Thoracic aorta (tissue), 2 donors: ENCODE results near the gene INTS11. TPM values are rescaled to one million over a fixed set of nuclear protein-coding genes. Genes with fewer than 3 reads are reported as not detected.
A peak's percentile ranks its signal among the peaks of the same experiment; 100 is the strongest.

ENCODE experiments used
- ATAC-seq: fragments of 150-250 bp; one replicate; pipeline ENCODE4 v1.8.0; 2017; ENCODE audit warnings: low read depth; ENCODE audit not compliant: insufficient number of reproducible peaks, low FRiP score
- DNase-seq: peaks from one replicate; pipeline ENCODE4 v3.0.0-alpha.2; 2020; ENCODE audit warnings: low spot score
- H3K27ac ChIP-seq, 2 donors: fragments of 200-600 bp; sonication (generic); 1 replicate in 1 of 2; 2 replicates in 1 of 2; pipeline ENCODE4 v1.5.1; 2016; ENCODE audit warnings: mild to moderate bottlenecking in 2 of 2, moderate library complexity in 2 of 2
- H3K27me3 ChIP-seq: fragments of 200-600 bp; sonication (generic); replicated peaks from 2 replicates; pipeline ENCODE4 v1.6.0; 2016; ENCODE audit warnings: mild to moderate bottlenecking; ENCODE audit not compliant: insufficient read depth
- H3K36me3 ChIP-seq: fragments of 200-600 bp; sonication (generic); one replicate; pipeline ENCODE4 v1.5.1; 2016
- H3K4me1 ChIP-seq, 2 donors: fragments of 200-600 bp; sonication (generic); 1 replicate in 1 of 2; 2 replicates in 1 of 2; pipeline versions ENCODE4 v1.5.1 to v1.6.0; 2016; ENCODE audit warnings: low read depth in 2 of 2, mild to moderate bottlenecking in 1 of 2; ENCODE audit not compliant: control insufficient read depth in 1 of 2
- H3K4me3 ChIP-seq: fragments of 200-600 bp; sonication (generic); 2 replicates; pipeline ENCODE4 v1.5.1; 2016; ENCODE audit warnings: mild to moderate bottlenecking
- H3K9me3 ChIP-seq: fragments of 200-600 bp; sonication (generic); 2 replicates; pipeline ENCODE4 v1.5.1; 2016
- total RNA-seq, 2 donors: library from RNA; depleted of rRNA; stranded (reverse); fragments of >200 nt; gene quantifications; one replicate each; pipeline versions ENCODE4 v1.1.0 to v1.2.3, GENCODE V29; 2016
- TF ChIP-seq, protein P1 (sequence below): fragments of 200-600 bp; sonication (generic); IDR thresholded peaks from one replicate; pipeline ENCODE4 v1.5.1; 2019; ENCODE audit warnings: antibody characterized with exemption

INTS11 gene
- 100 to 1,000 TPM; 192 to 195 TPM for total RNA-seq

DNA sequence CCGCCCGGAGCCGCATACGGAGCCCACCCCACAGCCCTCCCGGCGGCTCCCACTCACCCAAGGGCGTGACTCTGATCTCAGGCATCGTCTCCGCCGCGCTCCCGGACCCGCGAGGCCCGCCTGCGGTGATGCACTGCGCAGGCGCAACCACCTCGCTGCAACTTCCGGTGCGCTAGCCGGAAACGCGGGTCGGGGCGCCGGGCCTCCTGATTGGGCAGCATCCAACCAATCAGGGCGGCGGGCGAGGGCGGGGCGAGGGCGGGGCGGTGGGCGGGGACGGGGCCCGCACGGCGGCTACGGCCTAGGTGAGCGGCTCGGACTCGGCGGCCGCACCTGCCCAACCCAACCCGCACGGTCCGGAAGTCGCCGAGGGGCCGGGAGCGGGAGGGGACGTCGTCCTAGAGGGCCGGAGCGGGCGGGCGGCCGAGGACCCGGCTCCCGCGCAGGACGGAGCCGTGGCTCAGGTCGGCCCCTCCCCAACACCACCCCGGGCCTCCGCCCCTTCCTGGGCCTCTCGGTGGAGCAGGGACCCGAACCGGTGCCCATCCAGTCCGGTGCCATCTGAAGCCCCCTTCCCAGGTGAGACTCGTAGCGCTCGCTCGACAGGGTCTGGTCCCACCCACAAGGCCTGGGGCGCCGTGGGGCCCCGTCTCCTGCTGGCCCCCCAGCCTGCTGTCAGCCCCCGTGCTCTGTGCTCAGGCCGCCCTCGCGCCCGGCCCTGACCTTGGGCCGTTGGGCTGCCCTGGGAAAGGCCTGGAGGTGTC is at the start of gene INTS11, which contains the start of gene CPTP:
Gene INTS11, minus strand, starts transcription at position 137 of the 764 bp plus-strand sequence. Its CDS starts 52 bp downstream, at position 85.
Gene CPTP, plus strand, starts transcription at position 279 of the 764 bp plus-strand sequence. CDS start 2,109 bp downstream, outside the sequence.
- TF ChIP-seq, protein P1, sequence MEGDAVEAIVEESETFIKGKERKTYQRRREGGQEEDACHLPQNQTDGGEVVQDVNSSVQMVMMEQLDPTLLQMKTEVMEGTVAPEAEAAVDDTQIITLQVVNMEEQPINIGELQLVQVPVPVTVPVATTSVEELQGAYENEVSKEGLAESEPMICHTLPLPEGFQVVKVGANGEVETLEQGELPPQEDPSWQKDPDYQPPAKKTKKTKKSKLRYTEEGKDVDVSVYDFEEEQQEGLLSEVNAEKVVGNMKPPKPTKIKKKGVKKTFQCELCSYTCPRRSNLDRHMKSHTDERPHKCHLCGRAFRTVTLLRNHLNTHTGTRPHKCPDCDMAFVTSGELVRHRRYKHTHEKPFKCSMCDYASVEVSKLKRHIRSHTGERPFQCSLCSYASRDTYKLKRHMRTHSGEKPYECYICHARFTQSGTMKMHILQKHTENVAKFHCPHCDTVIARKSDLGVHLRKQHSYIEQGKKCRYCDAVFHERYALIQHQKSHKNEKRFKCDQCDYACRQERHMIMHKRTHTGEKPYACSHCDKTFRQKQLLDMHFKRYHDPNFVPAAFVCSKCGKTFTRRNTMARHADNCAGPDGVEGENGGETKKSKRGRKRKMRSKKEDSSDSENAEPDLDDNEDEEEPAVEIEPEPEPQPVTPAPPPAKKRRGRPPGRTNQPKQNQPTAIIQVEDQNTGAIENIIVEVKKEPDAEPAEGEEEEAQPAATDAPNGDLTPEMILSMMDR, result no peak

DNA sequence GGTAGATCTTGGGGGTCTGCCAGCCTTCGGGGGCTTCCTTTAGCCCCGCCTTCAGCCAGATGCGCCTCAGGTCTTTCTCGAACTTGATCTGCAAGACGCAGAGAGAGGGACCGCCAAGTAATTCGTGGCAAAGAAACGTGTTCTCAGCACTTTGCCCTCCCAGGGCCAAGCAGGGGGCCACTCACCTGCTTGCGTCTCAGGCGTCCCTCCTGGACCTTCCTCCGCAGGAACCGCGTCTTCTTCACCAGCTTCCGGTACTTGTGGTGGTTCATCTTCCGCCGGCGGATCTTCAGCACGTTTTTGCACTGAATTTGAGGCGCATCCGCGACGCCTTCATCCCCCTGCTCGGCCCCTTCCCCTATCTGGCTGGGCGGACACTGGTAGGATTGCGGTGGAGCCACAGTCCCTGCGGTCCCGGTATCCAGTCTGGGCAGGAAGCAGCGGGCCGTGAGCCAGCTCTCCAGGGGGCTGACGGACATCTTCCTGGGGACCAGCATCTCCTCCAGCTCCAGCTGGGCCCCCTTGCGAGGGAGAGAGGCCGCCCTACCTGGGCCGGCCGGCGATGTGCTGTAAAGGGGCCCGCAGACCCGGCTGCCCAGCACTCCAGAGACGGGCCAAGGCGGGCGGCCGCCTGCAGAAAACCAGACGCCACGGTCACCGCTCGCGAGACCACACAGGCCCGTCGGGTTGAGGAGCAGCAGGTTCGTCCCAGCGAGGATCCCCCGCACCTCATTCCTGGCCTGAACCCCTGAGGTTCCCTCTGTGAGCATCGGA is 49.5 kb upstream of the INTS11 start:
- Histone ChIP-seq H3K4me3 (peak overlapping the region; percentile 81), H3K27ac (peak overlapping the region in 1 of 2 donors; percentile 99), H3K9me3 (no peaks in the 10 kb centered on the region), H3K27me3 (no peaks in the 10 kb centered on the region), H3K4me1 (peaks cover 22 to 29% of the 10 kb centered on the region in 2 donors), H3K36me3 (peaks cover 7% of the 10 kb centered on the region)
- DNase-seq (no peak), ATAC-seq (no peak)
- TF ChIP-seq, protein P1, result no peak

More for the DNA sequence above, at the start of gene INTS11, which contains the start of gene CPTP:
- DNase-seq (peak; percentile 68), ATAC-seq (peak; percentile 71)
- Histone ChIP-seq H3K36me3 (peaks cover 12% of the 10 kb centered on the region), H3K4me1 (peaks cover 27 to 36% of the 10 kb centered on the region in 2 donors), H3K27ac (peak within 1 kb of the TSS; percentile 76 to 78), H3K9me3 (no peaks in the 10 kb centered on the region), H3K4me3 (peak within 1 kb of the TSS; percentile 99), H3K27me3 (no peaks in the 10 kb centered on the region)

GRCh38 chr1:1373051-1373814 is 48.8 kb upstream of the INTS11 start:
- peaks cover 22 to 29% of the 10 kb centered on the region in 2 donors for H3K4me1 ChIP-seq
- peaks cover 7% of the 10 kb centered on the region for H3K36me3 ChIP-seq
- no peaks in the 10 kb centered on the region for H3K9me3 ChIP-seq
- TF ChIP-seq, protein P1, result no peak
- ATAC-seq (no peak), DNase-seq (no peak)
- H3K27ac ChIP-seq, result no peak overlapping the region
- H3K27me3 ChIP-seq, result no peaks in the 10 kb centered on the region
- no peak overlapping the region for H3K4me3 ChIP-seq

GRCh38 chr1:1371746-1372711 is 47.6 kb upstream of the INTS11 start:
- peaks cover 7% of the 10 kb centered on the region for H3K36me3 ChIP-seq
- no peak overlapping the region for H3K4me3 ChIP-seq
- TF ChIP-seq, protein P1, result peak; percentile 98
- H3K27me3 ChIP-seq, result no peaks in the 10 kb centered on the region
- ATAC-seq (no peak), DNase-seq (no peak)
- no peaks in the 10 kb centered on the region for H3K9me3 ChIP-seq
- no peak overlapping the region for H3K27ac ChIP-seq
- peaks cover 22 to 29% of the 10 kb centered on the region in 2 donors for H3K4me1 ChIP-seq
